ENCODE measurements around the gene C19orf85.
"Not testable (repeated sequence)": the region's sequence is repeated elsewhere in the genome, so short reads cannot be mapped to it uniquely, and the experiment has no call there.

The C19orf85 gene

DNA sequence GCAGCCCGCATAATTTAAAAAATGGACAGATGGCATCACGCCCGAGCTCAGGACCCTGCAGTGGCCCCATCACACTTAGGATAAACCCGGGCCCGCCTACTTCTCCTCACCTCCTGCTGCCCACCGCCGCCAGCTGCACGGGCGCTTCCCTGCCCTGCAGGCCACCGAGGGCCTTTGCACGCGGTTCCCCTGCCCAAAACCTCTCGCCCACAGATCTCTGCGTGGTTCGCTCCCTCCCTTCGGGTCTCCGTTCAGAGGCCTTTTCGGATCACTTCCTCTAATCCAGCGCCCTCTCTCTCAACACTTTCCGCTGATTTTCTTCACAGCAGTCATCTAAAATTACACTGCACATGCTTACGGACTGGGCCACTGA, 23.2 kb downstream of the C19orf85 start:
- DNase-seq (ENCODE audit: low read depth, low spot score) = no peak

DNA sequence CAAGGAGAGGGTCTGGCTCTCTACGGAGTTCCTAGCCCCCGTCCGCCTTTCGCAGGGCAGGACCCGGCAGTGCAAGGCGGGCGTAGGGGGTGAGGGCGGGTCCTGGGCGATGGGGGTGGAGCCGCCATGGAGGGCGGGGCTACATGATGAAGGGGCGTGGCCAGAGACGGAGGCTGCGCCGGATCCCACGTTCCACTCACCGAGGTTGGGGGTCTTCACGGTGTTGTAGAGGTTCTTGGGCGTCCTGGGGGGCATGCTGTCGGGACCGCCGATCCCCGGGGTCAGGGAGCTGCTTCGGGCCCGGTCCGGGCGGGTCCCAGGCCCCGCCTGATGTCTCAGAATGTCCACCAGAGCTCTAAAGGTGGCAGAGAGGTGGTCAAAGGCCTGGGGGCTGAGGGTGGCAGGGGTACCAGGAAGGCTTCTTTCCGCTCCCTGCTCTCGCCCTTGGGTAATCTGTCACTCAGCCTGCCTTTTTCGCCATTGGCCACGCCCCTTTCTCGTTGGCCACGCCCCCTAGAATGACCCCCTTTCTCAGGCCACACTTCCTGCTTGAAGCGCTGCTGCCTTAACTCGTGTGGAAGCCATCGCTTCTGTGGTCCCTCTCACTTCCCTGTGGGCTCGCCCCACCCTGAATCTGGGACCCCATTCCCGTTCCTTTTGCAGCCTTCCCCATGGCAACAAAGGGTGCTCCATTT, 24.0 kb downstream of the C19orf85 start:
- no peak for DNase-seq (ENCODE audit: low read depth, low spot score)

- DNase-seq (ENCODE audit: low read depth, low spot score) = no peak
Measured at GRCh38 chr19:55439052-55439451, 25.5 kb downstream of the C19orf85 start.

GRCh38 chr19:55437410-55437809, 27.1 kb downstream of the C19orf85 start:
- DNase-seq (ENCODE audit: low read depth, low spot score) = no peak

GRCh38 chr19:55436847-55437246, 27.7 kb downstream of the C19orf85 start:
- DNase-seq (ENCODE audit: low read depth, low spot score) = no peak

- DNase-seq (ENCODE audit: low read depth, low spot score) = no peak
Measured at GRCh38 chr19:55435020-55435419, 29.5 kb downstream of the C19orf85 start.

- DNase-seq (ENCODE audit: low read depth, low spot score) = no peak
Measured at GRCh38 chr19:55434356-55434919, 30.1 kb downstream of the C19orf85 start.

GRCh38 chr19:55433292-55433691, 31.3 kb downstream of the C19orf85 start:
- DNase-seq (ENCODE audit: low read depth, low spot score) = no peak

GRCh38 chr19:55432241-55432959, 32.2 kb downstream of the C19orf85 start:
- no peak for DNase-seq (ENCODE audit: low read depth, low spot score)

DNA sequence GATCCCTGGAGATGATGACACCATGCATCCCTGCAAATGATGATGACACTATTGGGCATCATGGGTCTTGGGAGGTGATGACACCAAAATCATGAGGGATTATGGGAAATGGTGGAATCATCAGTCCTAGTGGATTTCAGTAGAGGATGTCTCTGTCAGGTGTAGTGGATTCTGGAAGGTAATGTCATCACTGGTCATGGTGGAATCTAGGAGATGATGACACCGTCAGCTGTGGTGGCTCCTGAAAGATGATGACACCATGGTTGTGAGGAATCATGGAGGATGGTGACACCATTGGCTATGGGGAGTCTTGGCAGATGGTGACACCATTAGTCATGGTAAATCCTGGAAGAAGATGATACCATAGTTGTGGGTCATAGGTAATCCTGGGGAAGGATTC, 33.4 kb downstream of the C19orf85 start:
- no peak for DNase-seq (ENCODE audit: low read depth, low spot score)

GRCh38 chr19:55426042-55426441, 38.5 kb downstream of the C19orf85 start:
- DNase-seq (ENCODE audit: low read depth, low spot score) = no peak

GRCh38 chr19:55424518-55424917, 40.0 kb downstream of the C19orf85 start:
- DNase-seq (ENCODE audit: low read depth, low spot score) = no peak

DNA sequence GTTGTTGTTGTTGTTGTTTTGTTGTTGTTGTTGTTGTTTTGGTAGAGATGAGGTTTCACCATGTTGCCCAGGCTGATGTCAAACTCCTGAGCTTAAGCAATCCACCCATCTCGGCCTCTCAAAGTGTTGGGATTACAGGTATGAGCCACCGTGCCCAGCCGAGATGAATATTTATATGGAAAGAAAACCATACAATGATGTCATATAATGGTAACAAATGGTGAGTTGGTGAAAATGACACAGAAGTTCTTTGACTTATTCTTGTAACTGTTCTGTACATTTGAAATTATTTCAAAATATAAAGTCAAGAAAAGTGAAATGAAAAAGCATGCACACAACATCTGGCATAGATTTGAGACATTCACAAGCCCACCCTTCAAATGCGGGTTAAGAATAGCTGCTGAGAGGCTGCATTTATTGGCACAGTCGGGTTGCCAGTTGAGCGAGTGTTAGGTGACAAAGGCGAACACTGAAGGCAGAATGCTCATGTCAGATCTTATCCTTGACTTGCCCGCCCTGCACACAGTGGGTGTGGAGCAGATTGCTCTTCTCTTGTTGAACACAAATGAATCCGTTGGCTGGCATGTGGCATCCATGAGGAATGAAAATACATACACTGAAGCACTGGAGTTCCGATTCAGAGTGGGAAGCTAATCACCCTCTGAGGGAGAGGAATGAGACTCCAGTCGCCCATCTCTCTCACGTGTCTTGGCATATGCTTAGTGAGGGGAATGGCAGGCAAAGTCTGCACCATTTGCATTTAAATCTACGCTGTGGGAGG, 41.1 kb downstream of the C19orf85 start:
- no peak for DNase-seq (ENCODE audit: low read depth, low spot score)

GRCh38 chr19:55421281-55421680, 43.3 kb downstream of the C19orf85 start:
- DNase-seq (ENCODE audit: low read depth, low spot score) = not testable (repeated sequence)

GRCh38 chr19:55419624-55420236, 44.8 kb downstream of the C19orf85 start:
- DNase-seq (ENCODE audit: low read depth, low spot score) = no peak

GRCh38 chr19:55419103-55419502, 45.4 kb downstream of the C19orf85 start:
- DNase-seq (ENCODE audit: low read depth, low spot score) = no peak

- peak; percentile 54 for DNase-seq (ENCODE audit: low read depth, low spot score)
Measured at GRCh38 chr19:55418185-55418584, 46.4 kb downstream of the C19orf85 start.
